Measurements from ENCODE around the gene REEP1. TPM values are rescaled to one million over a fixed set of nuclear protein-coding genes. Genes with fewer than 3 reads are reported as not detected.

REEP1 gene
- total RNA-seq, 6 experiments from 2014 or later = 0.61 to 1.8 (median 0.85) TPM

- DNase-seq = no peak
- 94% methylated on average over 3 of the region's 3 CpGs for WGBS (ENCODE audit: insufficient coverage, low coverage, low lambda C conversion rate, missing lambda C conversion rate)
- H3K9me3 ChIP-seq = no peaks in the 10 kb centered on the region
- no peaks in the 10 kb centered on the region for H3K36me3 ChIP-seq
- no peak overlapping the region for H3K27ac ChIP-seq
- TF ChIP-seq POLR2A (IDR thresholded peaks at IDR 0.05) (no peak), CTCF (IDR thresholded peaks at IDR 0.05) (peak in 1 of 4 donors; percentile 7)
- no peak for ATAC-seq
- no peak overlapping the region for H3K4me3 ChIP-seq
- no peaks in the 10 kb centered on the region for H3K27me3 ChIP-seq
- intact Hi-C loops (cut with DNase I) = no loop called here
- peaks cover 0 to 26% (median 8%) of the 10 kb centered on the region in 4 donors for H3K4me1 ChIP-seq
Measured at GRCh38 chr2:86370579-86370978, 33.2 kb upstream of the REEP1 start.

GRCh38 chr2:86368161-86368824 lies 30.9 kb upstream of the REEP1 start:
- H3K27me3 ChIP-seq = no peaks in the 10 kb centered on the region
- no peaks in the 10 kb centered on the region for H3K36me3 ChIP-seq
- TF ChIP-seq CTCF (IDR thresholded peaks at IDR 0.05) = peak; percentile 24 to 66 (median 62)
- TF ChIP-seq POLR2A (IDR thresholded peaks at IDR 0.05) = no peak
- H3K4me3 ChIP-seq = peak overlapping the region in 2 of 3 donors; percentile 24 to 38
- DNase-seq (peak in 1 of 3 donors; percentile 40), ATAC-seq (peak; percentile 60 to 74 (median 68))
- no peaks in the 10 kb centered on the region for H3K9me3 ChIP-seq
- H3K27ac ChIP-seq = peak overlapping the region in 1 of 3 donors; percentile 33
- WGBS (ENCODE audit: insufficient coverage, low coverage, low lambda C conversion rate, missing lambda C conversion rate) = 6% methylated on average over 11 of the region's 14 CpGs
- intact Hi-C loops (cut with DNase I) = loop anchor here in 1 of 2 donors (5.0 kb wide), 1 partner anchor 146 kb away; no protein-coding TSS in a partner anchor
- H3K4me1 ChIP-seq = peaks cover 0 to 26% (median 8%) of the 10 kb centered on the region in 4 donors

- ATAC-seq (peak in 3 of 4 donors; percentile 6 to 44 (median 18)), DNase-seq (no peak)
- Histone ChIP-seq H3K27me3 (no peaks in the 10 kb centered on the region), H3K27ac (peak overlapping the region in 1 of 3 donors; percentile 33), H3K4me3 (no peak overlapping the region), H3K36me3 (no peaks in the 10 kb centered on the region), H3K9me3 (no peaks in the 10 kb centered on the region), H3K4me1 (peaks cover 0 to 26% (median 8%) of the 10 kb centered on the region in 4 donors)
- intact Hi-C loops (cut with DNase I) = loop anchor here in 1 of 2 donors (5.0 kb wide), 1 partner anchor 145 kb away; no protein-coding TSS in a partner anchor
- TF ChIP-seq CTCF (IDR thresholded peaks at IDR 0.05) (no peak), POLR2A (IDR thresholded peaks at IDR 0.05) (no peak)
Measured at GRCh38 chr2:86367499-86367777, 30.0 kb upstream of the REEP1 start.

- no peak overlapping the region for H3K4me3 ChIP-seq
- no peaks in the 10 kb centered on the region for H3K27me3 ChIP-seq
- DNase-seq (no peak), ATAC-seq (peak; percentile 78 to 87 (median 85))
- WGBS (ENCODE audit: insufficient coverage, low coverage, low lambda C conversion rate, missing lambda C conversion rate) = 54% methylated on average over 3 of the region's 6 CpGs
- no peak for TF ChIP-seq POLR2A (IDR thresholded peaks at IDR 0.05)
- TF ChIP-seq CTCF (IDR thresholded peaks at IDR 0.05) = no peak
- peaks cover 0 to 26% (median 8%) of the 10 kb centered on the region in 4 donors for H3K4me1 ChIP-seq
- intact Hi-C loops (cut with DNase I) = loop anchor here in 1 of 2 donors (5.0 kb wide), 1 partner anchor 145 kb away; no protein-coding TSS in a partner anchor
- no peaks in the 10 kb centered on the region for H3K9me3 ChIP-seq
- no peaks in the 10 kb centered on the region for H3K36me3 ChIP-seq
- H3K27ac ChIP-seq = peak overlapping the region in 1 of 3 donors; percentile 33
Measured at GRCh38 chr2:86366651-86367498, 29.4 kb upstream of the REEP1 start.
